HAP-1 (cell line): ENCODE data around the gene GOLGA8B.
"Not testable (repeated sequence)": the region's sequence is repeated elsewhere in the genome, so short reads cannot be mapped to it uniquely, and the experiment has no call there.

Experiments
- DNase-seq, 2 experiments: peaks; one replicate each; pipeline ENCODE4 v3.0.0-alpha.2; 2016 to 2020; ENCODE audit warnings: low spot score in 2 of 2
- H3K27me3 ChIP-seq: fragments of 250-450 bp; sonication (Bioruptor Pico); 2 replicates; pipeline ENCODE4 v1.5.1; 2020; ENCODE audit warnings: low read depth, mild to moderate bottlenecking, moderate library complexity
- H3K36me3 ChIP-seq: fragments of 250-450 bp; sonication (Bioruptor Pico); replicated peaks from 2 replicates; pipeline ENCODE4 v1.5.1; 2020; ENCODE audit warnings: mild to moderate bottlenecking
- H3K4me1 ChIP-seq: fragments of 250-450 bp; sonication (Bioruptor Pico); 2 replicates; pipeline ENCODE4 v1.5.1; 2020; ENCODE audit warnings: mild to moderate bottlenecking
- H3K4me3 ChIP-seq: fragments of 250-450 bp; sonication (Bioruptor Pico); 2 replicates; pipeline ENCODE4 v1.5.1; 2020; ENCODE audit warnings: mild to moderate bottlenecking, moderate library complexity
- H3K9me3 ChIP-seq: fragments of 250-450 bp; sonication (Bioruptor Pico); 2 replicates; pipeline ENCODE4 v1.5.1; 2020; ENCODE audit warnings: mild to moderate bottlenecking, moderate library complexity
- in situ Hi-C: fragments of 300-500 bp; cut with MboI; formaldehyde crosslinking; loops from 3 replicates; pipeline ENCODE4 v1.14.3; 2020; ENCODE audit warnings: low sequenced_read_pairs, inconsistent platforms, mixed read lengths

The GOLGA8B gene

GRCh38 chr15:34584996-34585395 lies 1.5 kb upstream of the GOLGA8B start:
- Histone ChIP-seq H3K4me3 (no peak overlapping the region), H3K36me3 (no peaks in the 10 kb centered on the region), H3K4me1 (peaks cover 11% of the 10 kb centered on the region), H3K9me3 (no peaks in the 10 kb centered on the region), H3K27me3 (no peaks in the 10 kb centered on the region)
- peak; percentile 36 to 45 for DNase-seq
- in situ Hi-C loops: loop anchor here (25.0 kb wide), 1 partner anchor 523 kb away; no protein-coding TSS in a partner anchor

- in situ Hi-C loops: loop anchor here (25.0 kb wide), 1 partner anchor 522 kb away; no protein-coding TSS in a partner anchor
- peak overlapping the region; percentile 66 for H3K4me3 ChIP-seq
Observed at GRCh38 chr15:34584330-34584668, 848 bp upstream of the GOLGA8B start.

GRCh38 chr15:34582461-34583371 lies 735 bp downstream of the GOLGA8B start:
- Histone ChIP-seq H3K4me3 (peak overlapping the region; percentile 66), H3K9me3 (no peaks in the 10 kb centered on the region), H3K27me3 (no peaks in the 10 kb centered on the region), H3K36me3 (no peaks in the 10 kb centered on the region), H3K4me1 (peaks cover 10% of the 10 kb centered on the region)
- in situ Hi-C loops: loop anchor here (25.0 kb wide), 1 partner anchor 520 kb away; no protein-coding TSS in a partner anchor
- peak; percentile 36 to 57 for DNase-seq

More at GRCh38 chr15:34584330-34584668, 848 bp upstream of the GOLGA8B start:
- peak in 1 of 2 experiments; percentile 32 for DNase-seq
- Histone ChIP-seq H3K4me1 (peaks cover 11% of the 10 kb centered on the region), H3K27me3 (no peaks in the 10 kb centered on the region), H3K9me3 (no peaks in the 10 kb centered on the region), H3K36me3 (no peaks in the 10 kb centered on the region)

- peak overlapping the region; percentile 66 for H3K4me3 ChIP-seq
- in situ Hi-C loops: loop anchor here (25.0 kb wide), 1 partner anchor 520 kb away; no protein-coding TSS in a partner anchor
Observed at GRCh38 chr15:34581687-34582460, 1.6 kb downstream of the GOLGA8B start.

GRCh38 chr15:34581043-34581365 lies 2.4 kb downstream of the GOLGA8B start:
- Histone ChIP-seq H3K4me1 (peaks cover 9% of the 10 kb centered on the region), H3K36me3 (no peaks in the 10 kb centered on the region), H3K27me3 (no peaks in the 10 kb centered on the region), H3K4me3 (no peak overlapping the region), H3K9me3 (no peaks in the 10 kb centered on the region)
- no peak for DNase-seq
- in situ Hi-C loops: loop anchor here (25.0 kb wide), 1 partner anchor 519 kb away; no protein-coding TSS in a partner anchor

More at GRCh38 chr15:34581687-34582460, 1.6 kb downstream of the GOLGA8B start:
- H3K27me3 ChIP-seq, H3K4me1 ChIP-seq, DNase-seq, H3K9me3 ChIP-seq, H3K36me3 ChIP-seq: not testable (repeated sequence)

- not testable (repeated sequence) for H3K4me1 ChIP-seq, H3K9me3 ChIP-seq, H3K27me3 ChIP-seq, DNase-seq, H3K36me3 ChIP-seq, H3K4me3 ChIP-seq
- in situ Hi-C loops: loop anchor here (25.0 kb wide), 1 partner anchor 518 kb away; no protein-coding TSS in a partner anchor
Observed at GRCh38 chr15:34580251-34581042, 3.0 kb downstream of the GOLGA8B start.

GRCh38 chr15:34578283-34578674 lies 5.2 kb downstream of the GOLGA8B start:
- Histone ChIP-seq H3K9me3 (no peaks in the 10 kb centered on the region), H3K4me1 (no peaks in the 10 kb centered on the region), H3K4me3 (no peak overlapping the region), H3K27me3 (no peaks in the 10 kb centered on the region), H3K36me3 (no peaks in the 10 kb centered on the region)
- no peak for DNase-seq
- in situ Hi-C loops: loop anchor here (25.0 kb wide), 1 partner anchor 516 kb away; no protein-coding TSS in a partner anchor

GRCh38 chr15:34577658-34578282 lies 5.7 kb downstream of the GOLGA8B start:
- H3K4me1 ChIP-seq, H3K9me3 ChIP-seq, H3K4me3 ChIP-seq, H3K36me3 ChIP-seq, H3K27me3 ChIP-seq, DNase-seq: not testable (repeated sequence)
- in situ Hi-C loops: loop anchor here (25.0 kb wide), 1 partner anchor 515 kb away; no protein-coding TSS in a partner anchor

GRCh38 chr15:34575035-34575434 lies 8.4 kb downstream of the GOLGA8B start:
- H3K4me3 ChIP-seq, H3K27me3 ChIP-seq, DNase-seq, H3K36me3 ChIP-seq, H3K9me3 ChIP-seq, H3K4me1 ChIP-seq: not testable (repeated sequence)
- in situ Hi-C loops: loop anchor here (25.0 kb wide), 1 partner anchor 513 kb away; no protein-coding TSS in a partner anchor

GRCh38 chr15:34572921-34573320 lies 10.5 kb downstream of the GOLGA8B start:
- H3K9me3 ChIP-seq, H3K36me3 ChIP-seq, H3K4me3 ChIP-seq, H3K27me3 ChIP-seq, DNase-seq, H3K4me1 ChIP-seq, in situ Hi-C loops: not testable (repeated sequence)

GRCh38 chr15:34572019-34572641 lies 11.3 kb downstream of the GOLGA8B start:
- H3K27me3 ChIP-seq, H3K4me1 ChIP-seq, in situ Hi-C loops, H3K4me3 ChIP-seq, H3K9me3 ChIP-seq, H3K36me3 ChIP-seq, DNase-seq: not testable (repeated sequence)

- DNase-seq, in situ Hi-C loops, H3K4me1 ChIP-seq, H3K27me3 ChIP-seq, H3K36me3 ChIP-seq, H3K4me3 ChIP-seq, H3K9me3 ChIP-seq: not testable (repeated sequence)
Observed at GRCh38 chr15:34569670-34570396, 13.6 kb downstream of the GOLGA8B start.
